ENCODE data around the gene CD70.
"Not testable (repeated sequence)": the region's sequence is repeated elsewhere in the genome, so short reads cannot be mapped to it uniquely, and the experiment has no call there.

The CD70 gene

DNA sequence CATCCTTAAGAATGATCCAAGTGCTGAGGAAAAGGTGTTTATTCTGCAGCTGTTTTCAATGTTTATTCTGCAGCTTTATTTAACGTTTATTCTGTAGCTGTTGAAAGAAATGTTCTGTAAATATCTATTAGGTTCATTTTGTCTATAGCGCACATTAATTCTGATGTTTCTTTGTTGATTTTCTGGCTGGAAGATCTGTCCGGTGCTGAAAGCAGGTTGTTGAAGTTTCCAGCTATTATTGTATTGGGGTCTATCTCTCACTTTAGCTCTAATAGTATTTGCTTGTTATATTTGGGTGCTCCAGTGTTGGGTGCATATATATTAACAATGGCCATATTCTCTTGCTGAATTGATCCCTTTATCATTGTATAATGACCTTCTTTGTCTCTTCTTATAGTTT is 20.2 kb downstream of the CD70 start:
- DNase-seq (ENCODE audit: low spot score), result no peak

DNA sequence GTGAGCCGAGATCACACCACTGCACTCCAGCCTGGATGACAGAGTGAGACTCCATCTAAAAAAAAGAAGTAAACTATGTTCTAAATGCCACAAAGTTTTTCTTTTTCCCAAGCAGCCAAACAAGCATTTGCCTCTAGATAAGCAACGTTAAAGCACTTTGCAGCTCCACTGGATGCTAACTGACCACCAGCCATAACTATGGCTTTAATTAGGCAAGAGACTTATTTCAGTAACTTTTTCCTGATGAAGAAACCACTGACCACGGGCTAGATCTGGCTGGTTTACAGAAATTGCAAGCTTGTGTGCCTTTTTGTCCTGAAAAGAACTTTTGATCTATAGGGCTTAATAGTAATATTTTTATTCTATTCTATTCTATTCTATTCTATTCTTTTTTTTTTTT is 22.1 kb downstream of the CD70 start:
- no peak for DNase-seq (ENCODE audit: low spot score)

- no peak for DNase-seq (ENCODE audit: low spot score)
Measured at GRCh38 chr19:6568010-6568526, 22.9 kb downstream of the CD70 start.

- DNase-seq (ENCODE audit: low spot score), result not testable (repeated sequence)
Measured at GRCh38 chr19:6566727-6567126, 24.2 kb downstream of the CD70 start.

GRCh38 chr19:6564393-6564792 is 26.6 kb downstream of the CD70 start:
- DNase-seq (ENCODE audit: low spot score), result no peak

DNA sequence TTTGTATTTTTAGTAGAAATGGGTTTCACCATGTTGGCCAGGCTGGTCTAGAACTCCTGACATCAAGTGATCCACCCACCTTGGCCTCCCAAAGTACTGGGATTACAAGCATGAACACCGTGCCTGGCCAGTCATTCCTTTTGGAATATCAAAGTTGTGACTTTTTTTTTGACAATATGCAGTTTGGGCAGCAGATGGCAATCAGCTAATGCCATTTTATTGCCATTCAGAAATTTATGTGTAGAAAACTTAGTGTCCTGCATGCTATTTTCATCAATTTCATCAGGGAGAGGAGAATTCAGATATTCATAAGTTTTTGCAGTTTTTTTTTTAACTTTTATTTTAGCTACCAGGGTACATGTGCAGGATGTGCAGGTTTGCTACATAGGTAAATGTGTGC is 28.5 kb downstream of the CD70 start:
- not testable (repeated sequence) for DNase-seq (ENCODE audit: low spot score)

DNA sequence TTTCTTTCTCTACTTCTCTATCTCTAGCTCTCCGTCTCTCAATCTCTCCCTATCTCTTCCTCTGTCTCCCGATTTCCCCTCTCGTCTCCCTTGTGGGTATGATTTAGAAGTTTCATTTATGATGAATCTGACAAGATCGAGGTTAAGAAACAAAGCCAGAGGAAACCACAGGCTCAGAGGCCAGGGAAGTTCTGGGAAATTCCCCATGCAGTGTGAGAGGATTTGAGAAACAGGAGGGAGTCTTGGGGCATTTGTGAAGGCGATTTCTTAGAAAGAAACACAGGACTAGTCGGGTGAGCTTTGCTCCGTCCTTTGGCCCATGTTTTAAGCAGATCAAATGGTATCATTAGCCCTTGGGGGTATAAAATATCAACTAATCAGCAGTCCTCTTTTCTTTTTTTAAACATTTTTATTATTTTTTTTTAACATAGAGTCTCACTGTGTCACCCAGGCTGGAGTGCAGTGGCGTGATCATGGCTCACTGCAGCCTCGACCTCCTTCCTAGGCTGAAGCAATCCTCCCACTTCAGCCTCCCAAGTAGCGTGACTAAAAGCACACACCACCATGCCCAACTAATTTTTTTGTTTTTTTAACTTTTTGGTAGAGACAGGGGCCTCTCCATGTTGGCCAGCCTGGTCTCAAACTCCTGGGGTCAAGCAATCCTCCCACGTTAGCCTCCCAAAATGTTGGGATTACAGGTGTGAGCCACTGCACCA is 34.3 kb downstream of the CD70 start:
- DNase-seq (ENCODE audit: low spot score), result no peak

DNA sequence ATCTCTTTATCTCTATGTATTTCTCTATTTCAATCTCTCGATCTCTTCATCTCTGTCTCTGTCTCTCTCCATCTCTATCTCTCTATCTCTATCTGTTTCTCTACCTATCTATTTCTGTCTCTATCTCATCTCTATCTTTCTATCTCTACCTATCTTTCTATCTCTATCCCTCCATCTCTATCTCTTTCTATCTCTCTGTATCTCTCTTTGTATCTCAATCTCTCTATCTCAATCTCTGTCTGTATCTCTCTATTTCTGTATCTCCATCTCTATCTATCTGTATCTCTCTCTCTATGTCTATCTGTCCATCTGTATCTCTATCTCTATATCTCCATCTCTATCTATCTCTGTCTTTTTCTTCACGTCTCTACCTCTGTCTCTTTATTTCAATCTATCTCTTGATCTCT is 34.9 kb downstream of the CD70 start:
- DNase-seq (ENCODE audit: low spot score), result no peak

- no peak for DNase-seq (ENCODE audit: low spot score)
Measured at GRCh38 chr19:6551607-6552450, 39.1 kb downstream of the CD70 start.

GRCh38 chr19:6551091-6551490 is 39.9 kb downstream of the CD70 start:
- DNase-seq (ENCODE audit: low spot score), result no peak

GRCh38 chr19:6550679-6551078 is 40.3 kb downstream of the CD70 start:
- DNase-seq (ENCODE audit: low spot score), result not testable (repeated sequence)

GRCh38 chr19:6543866-6544347 is 47.0 kb downstream of the CD70 start:
- DNase-seq (ENCODE audit: low spot score), result no peak

- DNase-seq (ENCODE audit: low spot score), result no peak
Measured at GRCh38 chr19:6540918-6541689, 49.8 kb downstream of the CD70 start.

DNA sequence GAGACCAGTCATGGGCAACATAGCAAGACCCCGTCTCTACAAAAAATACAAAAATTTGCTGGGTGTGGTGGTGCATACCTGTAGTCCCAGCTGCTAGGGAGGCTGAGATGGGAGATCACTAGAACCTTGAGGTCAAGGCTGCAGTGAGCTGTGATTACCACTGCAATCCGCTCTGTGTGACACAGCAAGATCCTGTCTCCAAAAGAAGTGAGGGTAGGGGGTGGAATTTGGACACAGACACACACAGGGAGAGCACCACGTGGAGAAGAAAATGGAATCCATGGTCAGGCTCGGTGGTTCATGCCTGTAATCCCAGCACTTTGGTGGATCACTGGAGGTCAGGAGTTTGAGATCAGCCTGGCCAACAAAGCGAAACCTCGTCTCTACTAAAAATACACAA is 51.4 kb downstream of the CD70 start:
- no peak for DNase-seq (ENCODE audit: low spot score)

All from HuH-7.5 (cell line).